Right hindlimb (tissue), 1 donor: ENCODE data around the gene NEFH.
A peak's percentile ranks its signal among the peaks of the same experiment; 100 is the strongest.
"Not testable (repeated sequence)": the region's sequence is repeated elsewhere in the genome, so short reads cannot be mapped to it uniquely, and the experiment has no call there.

Source experiments
- DNase-seq: peaks from one replicate; pipeline ENCODE4 v3.0.0-alpha.2; 2018

The NEFH gene, protein sequence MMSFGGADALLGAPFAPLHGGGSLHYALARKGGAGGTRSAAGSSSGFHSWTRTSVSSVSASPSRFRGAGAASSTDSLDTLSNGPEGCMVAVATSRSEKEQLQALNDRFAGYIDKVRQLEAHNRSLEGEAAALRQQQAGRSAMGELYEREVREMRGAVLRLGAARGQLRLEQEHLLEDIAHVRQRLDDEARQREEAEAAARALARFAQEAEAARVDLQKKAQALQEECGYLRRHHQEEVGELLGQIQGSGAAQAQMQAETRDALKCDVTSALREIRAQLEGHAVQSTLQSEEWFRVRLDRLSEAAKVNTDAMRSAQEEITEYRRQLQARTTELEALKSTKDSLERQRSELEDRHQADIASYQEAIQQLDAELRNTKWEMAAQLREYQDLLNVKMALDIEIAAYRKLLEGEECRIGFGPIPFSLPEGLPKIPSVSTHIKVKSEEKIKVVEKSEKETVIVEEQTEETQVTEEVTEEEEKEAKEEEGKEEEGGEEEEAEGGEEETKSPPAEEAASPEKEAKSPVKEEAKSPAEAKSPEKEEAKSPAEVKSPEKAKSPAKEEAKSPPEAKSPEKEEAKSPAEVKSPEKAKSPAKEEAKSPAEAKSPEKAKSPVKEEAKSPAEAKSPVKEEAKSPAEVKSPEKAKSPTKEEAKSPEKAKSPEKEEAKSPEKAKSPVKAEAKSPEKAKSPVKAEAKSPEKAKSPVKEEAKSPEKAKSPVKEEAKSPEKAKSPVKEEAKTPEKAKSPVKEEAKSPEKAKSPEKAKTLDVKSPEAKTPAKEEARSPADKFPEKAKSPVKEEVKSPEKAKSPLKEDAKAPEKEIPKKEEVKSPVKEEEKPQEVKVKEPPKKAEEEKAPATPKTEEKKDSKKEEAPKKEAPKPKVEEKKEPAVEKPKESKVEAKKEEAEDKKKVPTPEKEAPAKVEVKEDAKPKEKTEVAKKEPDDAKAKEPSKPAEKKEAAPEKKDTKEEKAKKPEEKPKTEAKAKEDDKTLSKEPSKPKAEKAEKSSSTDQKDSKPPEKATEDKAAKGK

DNA sequence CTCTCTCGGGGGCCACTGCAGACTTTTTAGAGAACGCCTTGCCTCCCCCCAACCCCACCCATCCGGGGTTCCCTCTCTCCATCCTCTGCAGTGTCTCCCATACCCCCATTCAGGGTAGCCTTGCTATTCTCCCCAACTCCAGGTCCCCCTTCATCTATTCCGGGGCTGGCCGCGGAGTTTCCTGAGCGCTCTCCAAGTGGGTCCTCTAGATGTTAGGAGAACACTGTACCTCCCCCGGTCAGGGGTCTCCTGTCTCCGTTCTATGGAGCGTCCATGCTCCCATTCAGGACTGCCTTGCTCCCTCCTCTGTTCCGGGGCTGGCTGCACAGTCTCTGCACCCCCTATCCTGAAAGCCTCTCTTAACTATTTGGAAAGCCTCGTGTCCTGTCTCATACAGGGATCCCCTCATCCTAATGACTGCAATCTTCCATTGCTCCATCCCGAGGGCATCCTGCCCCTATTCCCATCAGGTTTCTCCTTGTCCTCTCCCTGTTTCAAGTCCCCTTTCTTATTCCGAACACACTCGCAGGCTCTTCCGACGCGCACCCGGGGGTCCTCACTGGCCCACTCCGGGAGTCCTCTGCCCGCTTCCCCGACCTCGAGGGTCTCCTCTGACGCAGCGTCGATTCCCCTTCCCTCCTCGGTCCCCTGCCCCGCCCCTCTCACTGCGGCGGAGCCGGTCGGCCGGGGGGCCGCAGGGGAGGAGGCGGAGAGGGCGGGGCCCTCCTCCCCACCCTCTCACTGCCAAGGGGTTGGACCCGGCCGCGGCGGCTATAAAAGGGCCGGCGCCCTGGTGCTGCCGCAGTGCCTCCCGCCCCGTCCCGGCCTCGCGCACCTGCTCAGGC, at the start of gene NEFH:
NEFH (plus strand) TSS at position 802 of the 845 bp plus-strand sequence. CDS start 45 bp downstream, outside the sequence.
- no peak for DNase-seq

DNA sequence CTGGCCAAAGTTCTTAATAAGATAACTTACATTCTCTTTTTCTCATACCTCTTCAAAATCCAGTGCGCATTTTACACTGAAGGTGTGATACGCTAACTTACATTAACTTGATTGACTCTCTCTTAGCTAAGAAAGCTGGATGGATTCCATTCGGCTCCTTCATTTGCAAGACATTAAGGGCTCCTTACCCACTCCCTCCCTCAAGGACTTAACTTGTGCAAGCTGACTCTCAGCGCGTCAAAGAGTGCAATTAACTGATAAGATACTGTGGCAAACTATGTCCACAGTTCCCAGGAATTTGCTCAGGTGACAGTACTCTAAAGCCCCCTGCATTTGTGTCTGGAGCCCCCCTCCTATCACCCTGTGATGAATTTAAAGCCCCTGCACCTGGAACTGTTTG, 48.0 kb upstream of the NEFH start:
- DNase-seq, result no peak

DNA sequence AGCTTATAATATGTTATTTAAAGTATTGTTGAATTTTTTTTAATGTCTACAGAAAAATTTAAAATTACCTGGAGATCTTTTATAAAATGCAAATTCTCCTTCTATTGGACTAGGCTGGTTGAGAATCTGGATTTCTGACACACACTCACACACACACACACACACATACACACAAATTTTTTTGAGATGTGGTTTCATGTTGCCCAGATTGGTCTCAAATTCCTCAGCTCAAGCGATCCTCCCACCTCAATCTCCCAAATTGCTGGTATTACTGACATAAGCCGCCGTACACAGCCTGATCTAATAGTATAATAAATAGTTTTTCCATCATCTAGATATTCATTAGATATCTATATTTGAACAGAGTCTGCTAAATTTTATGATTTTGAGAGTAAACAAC, 46.2 kb upstream of the NEFH start:
- no peak for DNase-seq

DNA sequence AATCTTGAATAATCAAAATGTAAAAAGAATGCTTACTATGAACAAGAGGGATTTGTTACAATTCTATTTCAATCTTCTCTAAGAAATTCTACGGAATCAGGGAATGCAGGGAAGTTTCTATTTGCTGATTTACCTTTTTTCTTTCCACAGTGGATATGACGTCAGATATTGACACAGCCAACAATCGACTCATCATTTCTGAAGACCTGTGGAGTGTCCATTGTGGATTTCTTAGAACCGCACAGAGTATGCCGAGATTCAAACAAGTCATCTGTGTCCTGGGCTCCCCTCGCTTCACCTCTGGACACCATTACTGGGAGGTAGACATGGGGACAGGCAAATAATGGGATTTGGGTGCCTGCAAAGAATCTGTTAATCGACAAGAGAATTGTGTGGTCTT, 45.7 kb upstream of the NEFH start:
- no peak for DNase-seq

DNA sequence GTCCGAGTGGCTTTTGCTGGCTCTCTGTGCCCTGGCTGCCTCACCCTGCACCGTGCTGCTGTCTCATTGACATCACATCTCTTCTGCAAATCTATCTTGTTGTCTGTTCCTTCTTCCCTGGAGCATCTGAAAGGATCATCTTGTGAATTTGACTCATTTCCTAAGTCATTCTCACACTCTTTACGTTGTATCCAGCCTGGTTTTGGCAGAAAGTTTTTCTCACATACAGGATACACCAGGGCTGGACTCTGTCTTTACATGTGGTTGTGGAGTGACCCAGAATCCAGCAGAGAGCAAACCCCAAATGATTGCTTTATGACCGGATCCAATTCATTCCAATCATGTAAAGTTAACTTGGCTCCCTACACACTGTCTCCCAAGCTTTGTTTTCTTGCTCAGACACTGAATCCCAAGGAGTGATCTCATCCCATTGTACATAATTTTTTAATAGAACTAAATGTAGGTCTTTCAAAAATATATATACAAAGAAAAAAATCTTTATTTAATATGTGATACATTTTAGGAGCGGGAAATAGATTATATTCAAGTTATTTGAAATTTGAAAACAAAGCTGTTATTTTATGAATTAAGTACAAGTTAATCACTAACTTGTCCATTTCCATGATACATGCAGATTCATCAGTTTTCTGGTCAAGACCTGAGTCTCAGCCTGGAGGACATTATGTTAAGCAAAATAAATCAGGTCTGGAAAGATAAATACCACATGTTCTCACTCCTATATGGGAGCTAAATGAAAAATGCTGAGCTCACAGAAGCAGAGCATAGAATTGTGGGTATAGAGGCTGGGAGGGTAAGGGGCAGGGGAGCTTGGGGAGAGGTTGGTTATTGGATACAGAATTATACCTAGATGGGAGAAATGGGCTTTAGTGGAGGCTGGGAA, 44.5 kb upstream of the NEFH start:
- DNase-seq, result no peak

DNA sequence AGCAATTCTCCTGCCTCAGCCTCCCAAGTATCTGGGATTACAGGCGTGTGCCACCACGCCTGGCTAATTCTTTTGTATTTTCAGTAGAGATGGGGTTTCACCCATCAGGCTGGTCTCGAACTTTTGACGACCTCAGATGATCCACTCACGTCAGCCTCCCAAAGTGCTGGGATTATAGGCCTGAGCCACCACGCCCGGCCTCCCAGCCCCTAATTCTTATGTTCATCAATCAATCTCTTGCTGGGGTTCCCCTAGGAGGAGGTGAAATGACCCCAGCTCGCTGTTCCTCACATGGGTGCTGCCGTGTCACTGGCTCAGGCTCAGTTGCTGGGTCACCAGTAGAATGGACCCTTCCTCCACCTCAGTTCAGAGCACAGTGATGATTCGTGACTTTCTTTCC, 41.7 kb upstream of the NEFH start, which contains the start of gene RFPL1:
RFPL1 (plus strand) TSS at position 301 of the 400 bp plus-strand sequence.
- not testable (repeated sequence) for DNase-seq

DNA sequence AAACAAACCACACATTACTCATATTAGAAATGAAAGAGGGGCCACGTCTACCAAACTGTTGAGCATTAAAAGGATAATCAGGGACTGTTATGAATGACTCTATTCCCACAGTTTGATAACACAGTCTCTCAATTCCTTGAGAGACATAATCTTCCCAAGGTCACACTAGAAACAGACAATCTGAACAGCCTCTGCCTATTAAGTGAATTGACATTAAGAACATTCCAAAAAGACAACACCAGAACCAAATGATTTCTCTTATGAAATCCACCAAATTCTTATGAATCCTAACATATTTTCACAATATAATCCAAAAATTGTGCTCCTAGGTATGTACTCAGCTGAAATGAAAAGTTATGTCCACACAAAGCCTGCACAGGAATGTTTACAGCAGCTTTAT, 37.0 kb upstream of the NEFH start:
- no peak for DNase-seq

DNA sequence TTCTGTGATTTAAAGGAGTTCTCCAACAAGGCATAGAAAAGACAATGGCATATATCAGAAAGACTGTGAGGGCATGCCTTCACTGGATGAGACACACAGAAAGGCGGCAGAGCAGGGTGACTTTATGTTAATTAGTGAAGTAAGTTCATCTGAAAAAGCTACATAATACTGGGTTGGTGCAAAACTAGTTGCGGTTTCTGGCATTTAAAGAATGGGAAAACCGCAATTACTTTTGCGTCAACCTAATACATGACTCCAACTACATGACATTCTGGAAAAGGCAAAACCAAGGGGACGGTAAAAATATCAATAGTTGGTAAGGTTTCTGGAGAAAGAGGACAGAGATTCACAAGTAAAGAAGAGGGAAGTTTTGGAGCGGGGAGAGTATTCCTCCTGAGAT, 36.6 kb upstream of the NEFH start:
- DNase-seq, result no peak

DNA sequence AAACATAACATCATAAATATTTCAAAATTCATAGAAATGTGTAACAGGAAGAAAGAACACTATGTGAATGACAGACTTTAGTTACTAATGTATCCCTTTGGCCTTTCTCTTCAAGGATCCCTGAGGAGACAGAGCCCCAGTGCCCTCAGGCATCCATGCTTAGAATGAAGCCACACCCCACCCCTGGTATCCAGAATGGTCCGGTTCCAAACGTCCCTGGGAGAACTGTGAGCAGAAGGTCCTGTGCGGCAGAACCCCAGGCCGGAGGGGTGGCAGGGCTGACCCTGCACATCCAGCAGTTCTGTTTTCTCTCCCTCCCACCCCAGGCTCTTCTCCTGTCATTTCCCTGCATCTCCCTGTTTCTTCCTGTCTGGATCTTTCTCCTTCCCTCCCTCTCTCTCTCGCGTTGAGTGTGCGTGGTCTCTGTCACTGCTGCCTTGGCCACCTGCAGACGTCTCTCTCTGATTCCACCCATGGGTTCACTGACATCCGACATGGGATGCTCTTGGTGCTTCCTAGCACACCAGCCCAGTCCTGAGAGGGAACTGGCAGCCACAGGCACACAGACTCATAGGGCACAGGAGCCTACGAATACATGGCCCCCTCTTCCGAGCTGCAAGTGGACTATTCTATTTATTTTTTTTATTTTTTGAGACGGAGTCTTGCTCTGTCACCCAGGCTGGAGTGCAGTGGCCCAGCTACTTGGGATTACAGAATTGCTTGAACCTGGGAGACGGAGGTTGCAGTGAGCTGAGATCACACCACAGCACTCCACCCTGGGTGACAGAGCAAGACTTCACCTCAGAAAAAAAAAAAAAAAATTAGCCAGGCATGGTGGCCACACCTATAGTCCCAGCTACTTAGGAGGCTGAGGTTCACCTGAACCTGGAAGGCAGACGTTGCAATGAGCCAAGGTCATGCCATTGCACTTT, 35.9 kb upstream of the NEFH start:
- DNase-seq, result no peak

DNA sequence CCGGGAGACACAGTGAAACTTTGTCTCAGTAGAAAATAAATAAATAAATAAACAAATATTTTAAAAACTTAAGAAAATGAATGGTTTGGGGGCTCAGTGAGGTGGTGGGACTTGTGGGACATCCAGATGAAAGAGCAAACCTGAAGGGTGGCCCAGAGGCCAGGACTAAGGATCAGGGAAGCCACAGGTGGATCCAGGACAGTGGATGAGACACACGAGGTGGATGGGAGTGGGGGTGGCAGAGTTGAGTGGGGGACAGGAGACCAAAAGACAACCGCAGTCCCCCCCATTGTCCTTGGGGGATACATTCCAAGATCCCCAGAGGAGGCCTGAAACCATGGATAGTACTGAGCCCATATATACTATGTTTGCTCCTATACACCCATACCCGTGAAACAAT, 34.5 kb upstream of the NEFH start:
- DNase-seq, result no peak

DNA sequence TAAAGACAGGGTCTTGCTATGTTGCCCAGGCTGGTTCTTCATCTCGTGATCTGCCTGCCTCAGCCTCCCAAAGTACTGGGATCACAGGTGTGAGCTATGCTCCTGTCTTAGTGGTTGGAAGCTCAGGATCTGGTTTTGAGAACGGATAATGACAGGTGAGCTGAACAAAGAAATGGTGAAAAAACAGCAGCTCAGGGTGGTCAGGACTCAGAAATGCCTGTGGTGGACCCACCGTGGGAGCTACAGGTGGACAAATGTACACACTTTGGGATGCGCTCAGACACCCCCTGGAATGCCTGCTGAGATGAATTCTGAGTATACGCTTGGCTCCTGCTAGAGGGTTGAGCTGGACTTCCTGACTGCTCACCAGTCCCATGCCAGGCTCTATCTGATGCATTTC, 32.1 kb upstream of the NEFH start:
- DNase-seq, result no peak

DNA sequence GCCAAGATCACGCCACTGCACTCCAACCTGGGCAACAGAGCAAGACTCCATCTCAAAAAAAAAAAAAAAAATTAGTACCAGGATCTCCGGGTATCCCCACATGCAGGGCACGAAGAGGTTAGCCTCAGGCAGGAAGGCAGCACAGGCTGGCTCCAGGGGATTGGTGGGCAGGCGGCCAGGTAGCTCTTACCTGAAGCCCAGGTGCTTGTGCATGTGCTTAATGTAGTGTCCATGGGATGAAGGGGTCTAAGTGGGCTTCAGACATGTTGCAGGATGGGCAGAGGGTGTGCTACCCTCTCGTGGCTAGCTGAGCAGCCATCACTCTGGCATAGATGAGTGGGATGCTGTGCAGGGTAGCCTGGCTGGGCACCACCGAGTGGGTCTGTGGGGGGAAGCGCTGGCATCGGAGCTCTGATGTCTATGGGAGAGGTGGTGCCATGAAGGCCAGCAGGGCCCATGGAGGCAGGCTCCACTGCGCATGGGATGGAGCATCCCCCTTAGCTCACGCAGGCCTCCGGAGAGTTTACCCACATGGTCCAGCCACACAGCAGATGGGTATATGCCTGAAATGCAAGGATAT, 30.6 kb upstream of the NEFH start:
- DNase-seq, result no peak

DNA sequence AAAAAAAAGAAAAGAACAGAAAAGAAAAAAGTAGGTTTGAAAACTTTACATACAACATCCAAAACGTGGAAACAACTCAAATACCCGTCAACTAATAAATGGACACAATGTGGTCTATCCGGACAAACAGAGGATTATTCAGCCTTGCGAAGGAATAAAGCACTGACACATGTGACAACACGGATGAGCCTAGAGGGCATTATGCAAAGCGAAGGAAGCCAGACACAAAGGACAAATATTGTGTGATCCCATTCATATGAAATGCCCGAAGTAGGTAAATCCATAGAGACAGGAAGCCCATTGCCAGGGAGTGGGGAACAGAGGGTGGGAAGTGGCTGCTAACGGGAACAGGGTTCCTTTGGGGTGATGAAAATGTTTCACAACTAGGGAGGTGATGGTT, 29.8 kb upstream of the NEFH start:
- DNase-seq, result no peak

DNA sequence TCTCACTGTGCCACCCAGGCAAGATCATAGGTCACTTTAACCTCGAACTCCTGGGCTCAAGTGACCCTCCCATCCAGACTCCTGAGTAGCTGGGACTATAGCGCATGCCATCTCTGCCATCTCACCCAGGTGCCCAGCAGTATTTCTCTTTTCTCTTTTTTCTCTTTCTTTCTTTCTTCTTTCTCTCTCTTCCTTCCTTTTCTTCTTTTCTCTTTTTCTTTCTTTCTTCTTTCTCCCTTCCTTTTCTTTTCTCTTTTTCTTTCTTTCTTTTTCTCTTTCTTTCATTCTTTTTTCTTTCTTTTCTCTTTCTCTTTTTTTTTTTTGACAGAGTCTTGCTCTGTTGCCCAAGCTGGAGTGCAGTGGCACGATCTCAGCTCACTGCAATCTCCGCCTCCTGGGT, 28.2 kb upstream of the NEFH start:
- no peak for DNase-seq

DNA sequence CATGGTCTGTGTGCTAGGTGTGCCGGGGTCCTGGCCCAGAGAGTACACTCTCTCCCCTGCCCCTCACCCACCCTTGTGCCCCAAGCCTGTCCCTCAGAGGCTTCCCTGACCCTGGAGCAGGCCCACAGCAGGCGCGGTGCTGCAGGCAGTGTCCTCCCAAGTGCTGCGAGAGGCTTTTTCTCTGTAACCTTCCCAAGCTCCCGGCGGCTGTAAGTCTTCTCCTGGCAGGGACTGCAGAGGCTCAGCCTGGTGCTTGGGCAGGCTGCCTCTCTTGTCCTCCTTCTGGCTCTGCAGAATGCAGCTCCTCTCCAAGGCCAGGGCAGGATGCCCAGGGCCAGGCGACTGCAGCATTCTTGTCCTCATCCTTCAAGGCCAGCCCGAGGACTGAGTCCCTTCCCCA, 25.7 kb upstream of the NEFH start:
- peak; percentile 32 for DNase-seq

DNA sequence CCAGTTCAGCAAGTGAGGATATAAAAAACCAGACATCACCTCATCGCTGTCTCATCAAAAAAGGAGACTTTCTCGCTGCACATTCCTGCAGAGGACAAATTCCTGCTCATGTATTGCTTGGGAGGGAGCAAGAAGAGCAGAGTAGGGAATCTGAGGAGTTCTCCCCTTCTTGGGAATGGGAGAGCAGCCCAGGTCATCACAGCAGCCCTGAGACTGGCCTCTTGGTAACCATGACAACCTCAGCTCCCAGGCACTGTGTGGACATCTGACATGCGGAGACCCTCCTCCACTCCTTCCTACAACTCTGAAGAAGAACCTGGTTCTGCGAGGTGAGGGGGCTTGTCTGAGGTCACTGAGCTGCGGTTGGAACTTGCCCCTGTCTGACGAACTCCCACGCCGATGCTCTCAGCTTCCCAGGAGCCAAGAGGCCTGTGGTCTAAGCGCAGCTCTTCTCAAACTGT, 23.8 kb upstream of the NEFH start:
- DNase-seq, result no peak

DNA sequence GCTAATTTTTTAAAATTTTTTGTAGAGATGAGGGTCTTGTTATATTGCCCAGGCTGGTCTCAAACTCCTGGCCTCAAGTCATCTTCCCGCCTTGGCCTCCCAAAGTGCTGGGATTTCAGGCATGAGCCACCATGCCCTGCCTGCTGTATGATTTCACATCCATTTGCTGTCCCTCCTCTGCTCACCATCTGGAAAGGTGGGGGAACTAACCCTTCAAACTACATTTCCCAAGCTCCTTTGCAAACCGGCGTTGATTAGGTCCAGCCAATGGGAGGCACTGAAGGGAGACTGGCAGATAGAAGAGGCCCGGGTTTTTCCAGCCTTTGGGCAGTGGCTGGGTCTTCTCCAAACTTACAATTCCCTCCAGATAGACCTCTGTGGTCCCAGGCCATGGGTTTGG, 22.3 kb upstream of the NEFH start:
- no peak for DNase-seq

DNA sequence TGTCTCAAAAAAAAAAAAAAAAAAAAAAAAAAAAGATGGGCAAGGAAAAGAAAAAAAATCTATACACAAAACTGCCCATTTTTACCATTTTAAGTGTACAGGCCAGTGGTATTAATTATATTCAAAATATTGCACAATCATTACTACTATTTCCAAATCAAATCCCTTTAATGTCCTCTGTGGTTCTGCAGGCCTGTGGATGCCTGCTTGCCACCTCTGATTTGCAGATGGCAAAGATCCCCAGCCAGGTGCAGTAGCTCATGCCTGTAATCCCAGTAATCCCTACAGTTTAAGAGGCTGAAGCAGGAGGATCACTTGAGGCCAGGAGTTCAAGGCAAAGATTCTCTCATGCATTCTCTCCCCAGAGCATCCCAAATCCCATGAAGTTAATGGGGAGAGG, 21.5 kb upstream of the NEFH start:
- DNase-seq, result no peak

DNA sequence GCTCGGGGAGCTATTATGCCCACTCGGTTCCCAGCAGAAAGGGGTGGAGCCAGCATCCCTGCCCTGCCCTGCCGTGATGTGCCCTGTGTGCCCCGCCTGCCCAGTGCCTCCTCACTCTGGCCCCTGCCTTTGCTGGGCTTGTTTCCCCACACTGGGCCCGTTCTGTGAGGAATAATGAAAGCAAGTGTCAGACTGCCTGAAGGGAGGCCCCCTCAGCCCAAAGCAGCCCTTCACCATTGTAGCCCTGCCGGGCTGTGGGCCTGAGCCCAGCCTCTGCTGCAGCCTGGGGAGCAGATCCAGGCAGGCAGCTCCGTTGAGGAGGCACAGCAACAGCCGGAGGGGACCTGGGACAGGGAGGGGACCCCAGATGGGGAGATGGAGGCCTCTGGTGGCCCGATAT, 20.2 kb upstream of the NEFH start:
- no peak for DNase-seq

DNA sequence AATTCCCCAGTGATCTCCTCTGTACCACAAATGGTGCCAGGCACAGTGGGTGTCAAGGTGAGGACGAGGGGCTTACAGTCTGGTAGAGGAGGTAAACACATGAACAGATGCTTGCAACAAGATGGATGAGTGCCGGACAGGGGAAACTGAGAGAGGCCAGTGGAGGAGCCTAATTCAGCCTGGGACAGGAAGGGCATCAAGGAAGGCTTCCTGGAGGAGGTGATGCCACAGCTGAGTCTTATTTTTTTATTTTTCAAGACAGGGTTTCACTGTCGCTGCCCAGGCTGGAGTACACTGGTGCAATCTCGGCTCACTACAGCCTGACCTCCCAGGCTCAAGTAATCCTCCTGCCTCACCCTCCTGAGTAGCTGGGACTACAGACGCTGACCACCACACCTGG, 18.8 kb upstream of the NEFH start:
- no peak for DNase-seq
